Right ventricle myocardium inferior (tissue), 1 donor: ENCODE measurements around the gene CASP3. TPM values are rescaled to one million over a fixed set of nuclear protein-coding genes. Genes with fewer than 3 reads are reported as not detected.
"Not testable (repeated sequence)": the region's sequence is repeated elsewhere in the genome, so short reads cannot be mapped to it uniquely, and the experiment has no call there.

Experiments used
- ATAC-seq: fragments of 200-7000 bp; cut with Tn5 transposase; one replicate; pipeline ENCODE4 v1.9.1; 2020; ENCODE audit warnings: mild to moderate bottlenecking, moderate library complexity
- DNase-seq: peaks from one replicate; pipeline ENCODE4 v3.0.0; 2021; ENCODE audit errors: missing footprints
- intact Hi-C: fragments of 100-400 bp; cut with DNase I; formaldehyde crosslinking; loops from one replicate; pipeline ENCODE4 v1.11.0; 2022
- total RNA-seq: library from RNA; stranded (reverse); fragmentation: NEBNext Ultra II Directional; extraction: Animal tissue kit (Norgen Biotek cat#: 25700); gene quantifications from one replicate; pipeline ENCODE4 v1.2.1, GENCODE V29; 2021
- donor health status: DM: no; HTN: yes; CAD: no; lungs with severe emphysema.

CASP3 gene
- total RNA-seq, 1 donor from 2014 or later = 10.4 TPM

DNA sequence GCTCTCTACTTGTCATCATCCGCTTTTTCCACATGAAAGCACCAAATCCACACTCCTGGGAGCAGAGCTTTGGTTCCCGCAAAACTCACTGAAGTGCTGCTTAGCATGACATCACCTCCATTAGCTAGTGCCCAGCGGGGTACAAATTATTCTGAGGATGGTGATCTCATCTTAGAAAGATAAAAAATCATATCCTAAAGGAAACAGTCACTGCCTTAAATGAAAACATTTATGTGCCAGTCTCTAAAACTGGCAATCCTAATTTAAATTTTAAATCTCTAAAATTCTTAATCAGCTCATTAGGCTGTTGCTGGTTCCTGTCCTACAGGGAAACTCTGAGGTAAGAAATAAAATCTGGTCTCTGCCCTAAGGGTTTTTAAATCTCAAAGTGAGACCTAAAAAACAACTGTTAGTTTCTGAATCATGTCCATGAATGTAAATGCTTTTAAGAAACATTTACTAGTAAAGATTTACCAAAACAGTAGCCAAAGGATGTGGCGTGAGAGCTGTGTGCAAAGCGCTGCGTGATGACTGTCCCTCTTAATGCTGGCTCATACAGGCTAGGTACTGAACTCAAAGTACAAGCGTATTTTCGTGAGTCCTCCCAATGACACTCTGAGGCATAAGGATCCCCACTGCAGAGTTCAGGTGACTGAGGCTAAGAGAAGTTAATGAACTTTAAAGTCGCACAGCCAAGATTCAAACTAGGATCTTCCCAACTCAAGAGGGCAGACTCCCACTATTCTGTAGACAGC lies 4.5 kb downstream of the CASP3 start:
- DNase-seq (no peak), ATAC-seq (no peak)
- intact Hi-C loops = loop anchor here (5.0 kb wide), 2 partner anchors 172 to 377 kb away; partner anchors contain the start of gene IRF2

GRCh38 chr4:184643731-184644130 lies 5.5 kb downstream of the CASP3 start:
- intact Hi-C loops = no loop called here
- no peak for ATAC-seq
- no peak for DNase-seq

GRCh38 chr4:184641451-184641850 lies 7.8 kb downstream of the CASP3 start:
- no peak for DNase-seq
- no peak for ATAC-seq
- intact Hi-C loops = no loop called here

GRCh38 chr4:184641022-184641421 lies 8.2 kb downstream of the CASP3 start:
- ATAC-seq = no peak
- DNase-seq = no peak
- intact Hi-C loops = no loop called here

GRCh38 chr4:184636897-184637296 lies 12.3 kb downstream of the CASP3 start:
- no peak for DNase-seq
- ATAC-seq = no peak
- intact Hi-C loops = no loop called here

GRCh38 chr4:184636144-184636543 lies 13.1 kb downstream of the CASP3 start:
- ATAC-seq (no peak), DNase-seq (no peak)
- intact Hi-C loops = no loop called here

DNA sequence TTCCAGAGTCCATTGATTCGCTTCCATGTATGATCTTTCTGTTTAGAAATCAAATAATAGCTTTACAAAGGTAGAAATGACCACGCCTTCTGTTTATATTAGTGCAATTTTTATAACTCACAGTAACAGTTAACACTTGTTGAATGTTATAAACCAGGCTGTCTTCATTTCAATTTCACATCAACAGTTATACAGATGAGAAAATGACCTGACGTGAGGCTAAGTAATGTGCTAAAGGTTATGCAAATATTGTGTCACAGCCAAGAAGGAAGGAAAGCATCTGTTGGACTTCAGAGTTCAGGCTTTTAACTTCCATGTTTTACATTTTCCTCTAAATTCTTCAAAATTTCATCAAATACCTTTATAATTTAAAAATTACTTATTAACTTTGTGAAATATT lies 13.9 kb downstream of the CASP3 start:
- intact Hi-C loops = no loop called here

GRCh38 chr4:184632842-184633241 lies 16.4 kb downstream of the CASP3 start:
- intact Hi-C loops = no loop called here
- DNase-seq (no peak), ATAC-seq (no peak)

More for the DNA sequence above, 13.9 kb downstream of the CASP3 start:
- ATAC-seq (no peak), DNase-seq (no peak)

GRCh38 chr4:184628103-184628502 lies 21.1 kb downstream of the CASP3 start:
- no peak for DNase-seq
- intact Hi-C loops = no loop called here
- no peak for ATAC-seq

- intact Hi-C loops, ATAC-seq, DNase-seq: not testable (repeated sequence)
Measured at GRCh38 chr4:184625783-184626596, 23.3 kb downstream of the CASP3 start.

GRCh38 chr4:184624972-184625554 lies 24.2 kb downstream of the CASP3 start:
- ATAC-seq (no peak), DNase-seq (no peak)
- intact Hi-C loops = no loop called here

DNA sequence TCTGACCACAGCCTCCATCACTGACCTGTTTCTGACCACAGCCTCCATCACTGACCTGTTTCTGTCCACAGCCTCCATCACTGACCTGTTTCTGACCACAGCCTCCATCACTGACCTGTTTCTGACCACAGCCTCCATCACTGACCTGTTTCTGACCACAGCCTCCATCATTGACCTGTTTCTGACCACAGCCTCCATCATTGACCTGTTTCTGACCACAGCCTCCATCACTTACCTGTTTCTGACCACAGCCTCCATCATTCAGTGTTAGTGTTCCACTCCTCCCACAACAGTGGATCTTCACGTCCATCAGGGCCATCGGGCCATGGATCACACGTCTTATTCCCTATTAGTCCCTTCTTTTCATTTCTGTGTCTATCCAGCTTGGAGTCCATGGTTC lies 24.7 kb downstream of the CASP3 start:
- DNase-seq, ATAC-seq, intact Hi-C loops: not testable (repeated sequence)

DNA sequence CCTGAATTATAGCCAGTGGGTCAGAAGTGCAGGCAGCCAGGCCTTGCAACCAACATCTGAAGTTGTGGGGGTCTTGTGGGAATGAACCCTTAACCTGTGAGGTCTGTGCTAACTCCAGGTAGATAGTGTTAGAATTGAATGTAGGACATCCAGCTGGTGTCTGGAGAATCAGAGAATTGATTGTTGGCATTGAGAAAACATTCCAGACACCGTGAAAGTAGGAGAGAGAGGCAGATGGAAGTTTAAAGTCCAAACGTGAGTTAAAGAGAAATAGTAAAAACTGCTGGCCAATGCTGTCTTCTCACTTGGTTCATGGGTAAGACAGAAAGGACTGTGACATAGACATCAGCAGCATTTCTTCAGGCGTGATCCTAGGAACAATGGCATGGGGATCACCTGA lies 27.7 kb downstream of the CASP3 start:
- no peak for ATAC-seq
- no peak for DNase-seq
- intact Hi-C loops = no loop called here

GRCh38 chr4:184620212-184620867 lies 28.9 kb downstream of the CASP3 start:
- DNase-seq (no peak), ATAC-seq (no peak)
- intact Hi-C loops = no loop called here

DNA sequence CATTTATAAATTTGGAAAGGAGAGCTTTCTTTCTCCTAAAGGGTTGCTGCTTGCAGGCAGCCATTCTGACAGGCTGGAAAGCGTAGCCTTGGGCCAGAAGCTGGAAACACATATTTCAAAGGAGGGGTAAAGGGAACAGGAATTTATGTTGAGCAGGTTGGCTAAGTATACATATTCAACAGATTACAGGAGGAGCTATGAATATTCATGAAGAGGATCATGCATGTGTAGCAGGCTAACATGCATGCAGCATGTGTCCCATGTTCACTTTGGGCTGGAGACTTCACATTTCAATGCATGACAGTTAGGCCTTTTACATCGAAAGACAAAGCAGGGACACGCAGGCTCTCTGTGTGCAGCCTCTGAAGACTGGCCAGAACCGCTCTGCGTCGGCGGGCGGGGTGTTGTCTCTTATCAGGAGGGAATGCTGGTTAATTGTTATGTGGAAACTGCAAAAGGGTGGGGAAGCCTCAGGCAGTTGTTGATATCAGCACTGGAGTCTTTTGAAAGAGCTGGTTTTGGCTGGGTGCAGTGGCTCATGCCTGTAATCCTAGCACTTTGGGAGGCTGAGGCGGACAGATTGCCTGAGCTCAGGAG lies 31.5 kb downstream of the CASP3 start:
- DNase-seq (no peak), ATAC-seq (no peak)
- intact Hi-C loops = no loop called here

DNA sequence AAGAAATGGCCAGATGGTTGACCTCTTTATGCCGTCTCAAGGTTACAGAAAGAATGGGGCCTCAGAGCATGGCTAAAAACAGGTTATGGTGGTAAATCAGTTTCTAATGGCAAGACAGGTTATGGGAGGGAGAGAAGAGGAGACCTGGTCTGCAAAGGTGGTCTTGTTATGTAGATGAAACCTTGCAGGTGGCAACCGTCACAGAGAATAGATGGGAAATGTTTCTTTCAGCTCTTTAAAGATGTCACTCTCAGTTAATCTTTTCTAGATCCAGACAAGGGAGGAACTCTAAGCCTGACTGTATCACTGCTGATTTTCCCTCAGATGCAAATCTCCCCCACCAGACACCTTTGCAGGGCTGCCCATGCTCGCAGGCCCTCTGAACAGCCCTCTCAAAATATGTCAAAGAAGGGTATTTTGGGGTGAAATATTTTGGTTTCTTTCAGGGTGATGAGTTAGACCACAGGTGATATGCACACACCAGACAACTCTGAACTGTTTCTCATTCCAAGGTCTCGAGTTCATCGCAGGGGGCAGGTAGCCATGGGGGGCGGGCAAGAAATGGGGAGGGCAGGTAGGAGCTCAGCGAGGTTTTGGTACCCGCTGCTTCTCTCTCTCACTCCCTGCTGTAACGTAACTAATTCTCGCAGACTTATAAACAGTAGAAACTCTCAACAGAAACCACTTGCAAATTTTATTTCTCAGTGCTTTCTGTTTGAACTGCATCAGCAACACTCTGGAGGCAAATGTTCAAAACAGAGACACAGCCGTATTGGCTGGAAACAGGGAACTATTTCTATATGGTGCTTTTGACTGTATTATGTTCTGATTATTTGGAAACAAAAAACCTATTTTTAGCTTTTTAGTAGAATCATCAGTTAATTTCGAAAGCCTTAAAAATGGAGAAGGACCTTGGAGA lies 32.4 kb downstream of the CASP3 start:
- intact Hi-C loops = no loop called here
- DNase-seq = no peak

DNA sequence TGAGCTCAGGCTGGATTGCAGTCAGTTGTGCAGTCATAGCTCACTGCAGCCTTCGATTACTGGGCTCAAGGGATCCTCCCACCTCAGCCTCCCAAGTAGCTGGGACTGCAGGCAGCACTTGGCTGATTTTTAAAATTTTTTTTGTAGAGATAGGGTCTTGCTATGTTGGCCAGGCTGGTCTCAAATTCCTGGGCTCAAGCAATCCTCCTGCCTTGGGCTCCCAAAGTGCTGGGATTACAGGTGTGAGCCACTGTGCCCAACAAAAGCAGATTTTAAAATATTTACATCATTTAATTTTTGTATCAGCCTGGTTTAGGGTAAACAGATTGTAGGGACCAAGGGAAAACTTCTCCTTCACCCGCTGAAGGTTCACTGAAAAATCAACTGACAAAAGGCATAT lies 33.1 kb downstream of the CASP3 start:
- intact Hi-C loops, DNase-seq, ATAC-seq: not testable (repeated sequence)

More for the DNA sequence above, 32.4 kb downstream of the CASP3 start:
- no peak for ATAC-seq

DNA sequence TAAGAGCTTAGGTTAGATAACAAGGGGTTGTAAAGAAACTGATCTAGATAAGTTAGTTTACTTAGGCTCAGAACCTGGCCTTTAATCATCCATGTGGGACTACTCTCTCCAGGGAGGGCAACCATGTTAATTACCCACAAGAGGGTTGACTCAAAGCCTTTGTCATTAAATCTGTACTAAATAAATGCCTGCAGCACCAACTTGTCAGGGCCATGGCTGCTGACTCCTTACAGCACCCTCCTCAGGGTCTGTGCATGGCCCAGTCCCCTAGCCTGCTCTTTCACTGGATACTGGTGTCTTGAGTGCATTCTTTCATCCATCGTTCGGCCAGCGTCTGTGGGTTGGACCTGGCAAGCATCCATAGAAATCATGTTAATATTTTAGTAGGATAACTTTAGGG lies 34.7 kb downstream of the CASP3 start:
- DNase-seq = no peak
- intact Hi-C loops = no loop called here
- no peak for ATAC-seq
